MM.1S (cell line): ENCODE results near the gene RBBP5.

Experiments
- DNase-seq: peaks from one replicate; pipeline ENCODE4 v3.0.0-alpha.2; 2015
- H2AFZ ChIP-seq: fragments of 300-600 bp; sonication (generic); 2 replicates; pipeline ENCODE4 v1.6.0; 2016; ENCODE audit warnings: antibody characterized with exemption, low read length
- H3F3A ChIP-seq: fragments of 300-600 bp; sonication (generic); 2 replicates; pipeline ENCODE4 v1.6.1; 2016; ENCODE audit warnings: mild to moderate bottlenecking, antibody characterized with exemption, low read length, moderate library complexity, mixed read lengths; ENCODE audit not compliant: insufficient read depth
- H3K27ac ChIP-seq: fragments of 300-600 bp; sonication (generic); 2 replicates; pipeline ENCODE4 v1.5.1; 2016; ENCODE audit warnings: mild to moderate bottlenecking, low read length
- H3K27me3 ChIP-seq: fragments of 300-600 bp; sonication (generic); replicated peaks from 2 replicates; pipeline ENCODE4 v1.6.0; 2016; ENCODE audit warnings: low read length; ENCODE audit not compliant: insufficient read depth
- H3K36me3 ChIP-seq: fragments of 300-600 bp; sonication (generic); replicated peaks from 2 replicates; pipeline ENCODE4 v1.6.1; 2016; ENCODE audit warnings: mild to moderate bottlenecking, low read length, mixed read lengths; ENCODE audit not compliant: insufficient read depth
- H3K4me1 ChIP-seq: fragments of 300-600 bp; sonication (generic); 2 replicates; pipeline ENCODE4 v1.6.1; 2016; ENCODE audit warnings: low read length, mixed read lengths
- H3K4me2 ChIP-seq: fragments of 300-600 bp; sonication (generic); 2 replicates; pipeline ENCODE4 v1.6.0; 2016; ENCODE audit warnings: low read depth, low read length
- H3K4me3 ChIP-seq: fragments of 300-600 bp; sonication (generic); 2 replicates; pipeline ENCODE4 v1.5.1; 2016; ENCODE audit warnings: low read length, mixed read lengths
- H3K79me2 ChIP-seq: fragments of 300-600 bp; sonication (generic); 2 replicates; pipeline ENCODE4 v1.6.1; 2016; ENCODE audit warnings: mixed run types, low read length, mixed read lengths
- H3K9ac ChIP-seq: fragments of 300-600 bp; sonication (generic); 2 replicates; pipeline ENCODE4 v1.6.1; 2016; ENCODE audit warnings: low read length, mixed read lengths
- H3K9me2 ChIP-seq: fragments of 300-600 bp; sonication (generic); replicated peaks from 2 replicates; pipeline ENCODE4 v1.6.1; 2016; ENCODE audit warnings: mild to moderate bottlenecking, low read length, mixed read lengths; ENCODE audit not compliant: insufficient read depth
- H3K9me3 ChIP-seq: fragments of 300-600 bp; sonication (generic); replicated peaks from 2 replicates; pipeline ENCODE4 v1.6.1; 2016; ENCODE audit warnings: mild to moderate bottlenecking, low read length, mixed read lengths; ENCODE audit not compliant: insufficient read depth
- H4K20me1 ChIP-seq: fragments of 300-600 bp; sonication (generic); 2 replicates; pipeline ENCODE4 v1.6.1; 2016; ENCODE audit warnings: mild to moderate bottlenecking, low read length, moderate library complexity, mixed read lengths; ENCODE audit not compliant: insufficient read depth
- CTCF ChIP-seq: fragments of 300-600 bp; sonication (generic); IDR thresholded peaks from 2 replicates; pipeline ENCODE4 v1.5.1; 2016; ENCODE audit warnings: antibody characterized with exemption, low read length, mixed read lengths
- EZH2 ChIP-seq: fragments of 300-600 bp; sonication (generic); optimal IDR thresholded peaks from 2 replicates; pipeline ENCODE3; 2017; ENCODE audit warnings: low read depth, mild to moderate bottlenecking, antibody characterized with exemption, low read length, mixed read lengths
- EZH2phosphoT487 ChIP-seq: fragments of 300-600 bp; sonication (generic); IDR thresholded peaks from 2 replicates; pipeline ENCODE4 v1.6.1; 2018; ENCODE audit warnings: antibody characterized with exemption, low read length

Gene RBBP5

GRCh38 chr1:205058853-205059252 lies 62.9 kb downstream of the RBBP5 start:
- H2AFZ ChIP-seq = no peak overlapping the region
- TF ChIP-seq CTCF (no peak), EZH2 (no peak), EZH2phosphoT487 (no peak)

GRCh38 chr1:205057808-205058575 lies 63.8 kb downstream of the RBBP5 start:
- TF ChIP-seq EZH2phosphoT487 (no peak), EZH2 (no peak), CTCF (no peak)
- Histone ChIP-seq H3F3A (no peaks in the 10 kb centered on the region), H3K27ac (no peak overlapping the region), H4K20me1 (no peaks in the 10 kb centered on the region), H3K36me3 (no peaks in the 10 kb centered on the region), H3K9me3 (no peaks in the 10 kb centered on the region), H3K4me3 (no peak overlapping the region), H3K4me1 (no peaks in the 10 kb centered on the region), H2AFZ (no peak overlapping the region), H3K27me3 (peaks cover 50% of the 10 kb centered on the region), H3K9me2 (no peaks in the 10 kb centered on the region), H3K79me2 (no peaks in the 10 kb centered on the region), H3K9ac (no peak overlapping the region), H3K4me2 (no peak overlapping the region)
- DNase-seq = no peak

More at GRCh38 chr1:205058853-205059252, 62.9 kb downstream of the RBBP5 start:
- Histone ChIP-seq H3K4me1 (no peaks in the 10 kb centered on the region), H3K36me3 (no peaks in the 10 kb centered on the region), H3K9me3 (no peaks in the 10 kb centered on the region), H3F3A (no peaks in the 10 kb centered on the region), H3K27me3 (peaks cover 41% of the 10 kb centered on the region), H3K4me2 (no peak overlapping the region), H3K9ac (no peak overlapping the region), H4K20me1 (no peaks in the 10 kb centered on the region), H3K4me3 (no peak overlapping the region), H3K27ac (no peak overlapping the region), H3K9me2 (no peaks in the 10 kb centered on the region), H3K79me2 (no peaks in the 10 kb centered on the region)
- no peak for DNase-seq

DNA sequence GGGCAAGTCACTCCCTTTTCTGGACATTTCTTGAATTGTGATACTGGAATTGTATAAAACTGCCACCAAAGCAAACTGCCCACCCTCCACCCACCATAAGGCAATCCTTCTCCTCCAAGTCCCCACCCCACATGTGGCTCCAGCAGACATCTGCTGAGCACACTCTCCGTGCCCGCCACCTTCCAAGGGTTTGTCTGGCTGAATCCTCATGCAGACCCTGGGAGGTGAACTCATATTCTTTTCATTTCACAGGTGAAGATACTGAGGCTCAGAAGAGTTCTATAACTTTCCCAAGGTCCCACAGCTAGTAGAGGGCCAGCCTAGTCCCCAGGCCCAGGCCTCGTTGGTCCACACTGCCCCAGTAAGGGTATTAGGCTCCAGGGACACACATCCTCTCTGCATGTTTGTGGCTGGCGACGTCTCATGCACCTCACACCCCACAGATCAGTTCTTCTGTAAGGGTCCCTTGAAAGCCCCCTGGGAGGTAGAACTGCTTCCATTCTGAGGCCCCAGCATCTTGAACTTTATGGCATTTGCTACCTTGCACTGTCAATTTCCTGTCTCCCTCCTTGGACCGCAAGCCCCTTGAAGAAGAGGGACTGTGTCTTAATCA lies 64.7 kb downstream of the RBBP5 start:
- no peak for DNase-seq
- no peak overlapping the region for H3K4me2 ChIP-seq
- H3K4me1 ChIP-seq = no peaks in the 10 kb centered on the region
- no peaks in the 10 kb centered on the region for H3F3A ChIP-seq
- no peaks in the 10 kb centered on the region for H3K9me2 ChIP-seq
- H3K36me3 ChIP-seq = no peaks in the 10 kb centered on the region
- no peak overlapping the region for H2AFZ ChIP-seq
- H3K9me3 ChIP-seq = no peaks in the 10 kb centered on the region
- no peaks in the 10 kb centered on the region for H3K79me2 ChIP-seq
- H4K20me1 ChIP-seq = no peaks in the 10 kb centered on the region
- no peak overlapping the region for H3K4me3 ChIP-seq
- no peak for TF ChIP-seq EZH2
- TF ChIP-seq CTCF = no peak
- no peak for TF ChIP-seq EZH2phosphoT487
- peaks cover 48% of the 10 kb centered on the region for H3K27me3 ChIP-seq
- no peak overlapping the region for H3K27ac ChIP-seq
- H3K9ac ChIP-seq = no peak overlapping the region
